ENCODE results near the gene TAS2R31.

- TF ChIP-seq PATZ1 (CRISPR knock-in tag; IDR thresholded peaks at IDR 0.05; ENCODE audit: borderline replicate concordance) (no peak), ARNTL (CRISPR knock-in tag; IDR thresholded peaks at IDR 0.05; ENCODE audit: borderline replicate concordance, low read depth) (no peak), ZFP30 (CRISPR knock-in tag; IDR thresholded peaks at IDR 0.05) (no peak), PPARA (CRISPR knock-in tag; IDR thresholded peaks at IDR 0.05; ENCODE audit: borderline replicate concordance) (no peak), SNAI2 (CRISPR knock-in tag; IDR thresholded peaks at IDR 0.05) (no peak)
These were observed 5.1 kb downstream of the TAS2R31 start for GRCh38 chr12:11026118-11026517.

All from SK-N-SH treated with all-trans-retinoic acid at 6 μM for 48 hours (cell line).